Naive thymus-derived CD8-positive, alpha-beta T cell (primary cell): ENCODE measurements around the gene ADCY2. TPM values are rescaled to one million over a fixed set of nuclear protein-coding genes. Genes with fewer than 3 reads are reported as not detected.

ENCODE experiments used
- ATAC-seq, 2 donors: fragments of 150-1000 bp; cut with Tn5 transposase in 1 of 2; sonication (Bioruptor Pico), chemical (Tn5 transposase) in 1 of 2; 1 replicate in 1 of 2; 2 replicates in 1 of 2; pipeline ENCODE4 v1.10.0; 2021; ENCODE audit warnings: mild to moderate bottlenecking in 2 of 2, moderate library complexity in 2 of 2
- POLR2A ChIA-PET: fragments of 350-600 bp; sonication (Branson Sonifier 250); formaldehyde crosslinking; loops from one replicate; lab custom pipeline; 2021; ENCODE audit warnings: antibody characterized with exemption; lab: Charles Lee
- DNase-seq, 10 donors: peaks; one replicate each; pipeline versions ENCODE4 v3.0.0 to v3.0.0-alpha.2; 2020 to 2022
- H3K27ac Mint-ChIP-seq, 10 donors: one replicate each; pipeline ENCODE4 v1.8.0; 2020 to 2022; ENCODE audit warnings: mild to moderate bottlenecking in 10 of 10, mixed read lengths in 10 of 10, moderate library complexity in 4 of 10, inconsistent platforms in 1 of 10
- H3K27me3 Mint-ChIP-seq, 5 donors: one replicate each; pipeline ENCODE4 v1.8.0; 2021 to 2022; ENCODE audit warnings: mixed read lengths in 5 of 5
- H3K36me3 Mint-ChIP-seq, 3 donors: one replicate each; pipeline ENCODE4 v1.8.0; 2020 to 2022; ENCODE audit warnings: mixed read lengths in 3 of 3, mild to moderate bottlenecking in 2 of 3, inconsistent platforms in 1 of 3
- H3K4me1 Mint-ChIP-seq, 4 donors: one replicate each; pipeline ENCODE4 v1.8.0; 2021 to 2022; ENCODE audit warnings: mixed read lengths in 4 of 4
- H3K4me3 Mint-ChIP-seq, 10 donors: one replicate each; pipeline ENCODE4 v1.8.0; 2020 to 2022; ENCODE audit warnings: mild to moderate bottlenecking in 10 of 10, mixed read lengths in 10 of 10, moderate library complexity in 6 of 10, inconsistent platforms in 1 of 10
- H3K9me3 Mint-ChIP-seq, 9 donors: one replicate each; pipeline ENCODE4 v1.8.0; 2020 to 2022; ENCODE audit warnings: mixed read lengths in 9 of 9, mild to moderate bottlenecking in 3 of 9, inconsistent platforms in 1 of 9, moderate library complexity in 1 of 9
- polyA plus RNA-seq, 3 donors: library from polyadenylated mRNA; unstranded; fragments of 300-500 nt; fragmentation: Illumina TruSeq; gene quantifications; one replicate each; pipeline ENCODE4 v1.2.3, GENCODE V29; 2021
- total RNA-seq, 8 experiments: library from RNA in 2 of 8; stranded (reverse) in 2 of 8; gene quantifications; one replicate each; pipeline ENCODE4 v1.2.3 and lab custom pipeline; 2021 to 2026

ADCY2 gene
- total and polyA plus RNA-seq, 5 experiments from 2014 or later = not detected

- H3K9me3 Mint-ChIP-seq = peaks cover 0 to 10% (median 3%) of the 10 kb centered on the region in 9 donors
- H3K27ac Mint-ChIP-seq = peak overlapping the region in 1 of 10 donors; percentile 76
- peaks cover 11 to 18% (median 13%) of the 10 kb centered on the region in 4 donors for H3K4me1 Mint-ChIP-seq
- DNase-seq (peak in 2 of 10 donors; percentile 4 to 5), ATAC-seq (peak in 1 of 2 donors; percentile 72)
- H3K36me3 Mint-ChIP-seq = peaks cover 0 to 8% (median 0%) of the 10 kb centered on the region in 3 donors
- peak overlapping the region in 4 of 10 donors; percentile 12 to 62 (median 33) for H3K4me3 Mint-ChIP-seq
- POLR2A ChIA-PET = no interaction called here
- peaks cover 48 to 75% (median 49%) of the 10 kb centered on the region in 5 donors for H3K27me3 Mint-ChIP-seq
Observed at GRCh38 chr5:7779019-7780005, 383.4 kb downstream of the ADCY2 start.

- Mint-ChIP-seq H3K4me3 (no peak overlapping the region), H3K27me3 (peaks cover 48 to 81% (median 53%) of the 10 kb centered on the region in 5 donors), H3K9me3 (peaks cover 0 to 5% (median 0%) of the 10 kb centered on the region in 9 donors), H3K36me3 (no peaks in the 10 kb centered on the region), H3K27ac (no peak overlapping the region), H3K4me1 (peaks cover 8 to 18% (median 13%) of the 10 kb centered on the region in 4 donors)
- DNase-seq = no peak
- POLR2A ChIA-PET = no interaction called here
- no peak for ATAC-seq
Observed at GRCh38 chr5:7781899-7782298, 386.0 kb downstream of the ADCY2 start.

- Mint-ChIP-seq H3K4me1 (peaks cover under 1 to 3% (median 1%) of the 10 kb centered on the region in 4 donors), H3K27ac (no peak overlapping the region), H3K27me3 (peaks cover 35 to 79% (median 46%) of the 10 kb centered on the region in 5 donors), H3K4me3 (no peak overlapping the region), H3K36me3 (no peaks in the 10 kb centered on the region), H3K9me3 (peaks cover 0 to 3% (median 0%) of the 10 kb centered on the region in 9 donors)
- ATAC-seq (no peak), DNase-seq (no peak)
- POLR2A ChIA-PET = no interaction called here
Observed at GRCh38 chr5:7784683-7785380, 388.9 kb downstream of the ADCY2 start.

- Mint-ChIP-seq H3K27ac (no peak overlapping the region), H3K4me3 (no peak overlapping the region), H3K27me3 (peaks cover 21 to 72% (median 34%) of the 10 kb centered on the region in 5 donors), H3K4me1 (no peaks in the 10 kb centered on the region), H3K9me3 (no peaks in the 10 kb centered on the region), H3K36me3 (no peaks in the 10 kb centered on the region)
- DNase-seq = no peak
- no peak for ATAC-seq
- POLR2A ChIA-PET = no interaction called here
Observed at GRCh38 chr5:7787770-7788169, 391.8 kb downstream of the ADCY2 start.

DNA sequence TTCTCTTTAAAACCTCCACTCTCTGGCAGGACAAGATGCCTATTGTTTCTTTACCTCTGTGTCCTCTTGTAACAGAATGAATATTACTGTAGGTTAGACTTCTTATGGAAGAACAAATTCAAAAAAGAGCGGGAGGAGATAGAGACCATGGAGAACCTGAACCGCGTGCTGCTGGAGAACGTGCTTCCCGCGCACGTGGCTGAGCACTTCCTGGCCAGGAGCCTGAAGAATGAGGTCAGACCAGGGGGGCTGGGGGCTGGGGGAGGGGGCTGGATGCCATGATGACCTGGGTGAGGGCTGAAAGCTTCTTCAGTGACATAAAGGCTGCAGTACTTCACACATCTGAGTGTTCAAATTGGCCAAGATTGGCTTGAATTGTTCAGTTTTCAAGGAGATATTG lies 393.6 kb downstream of the ADCY2 start:
- Mint-ChIP-seq H3K27me3 (peaks cover 15 to 54% (median 32%) of the 10 kb centered on the region in 5 donors), H3K27ac (no peak overlapping the region), H3K4me3 (no peak overlapping the region), H3K9me3 (no peaks in the 10 kb centered on the region), H3K36me3 (no peaks in the 10 kb centered on the region), H3K4me1 (no peaks in the 10 kb centered on the region)
- ATAC-seq = no peak
- POLR2A ChIA-PET = no interaction called here
- DNase-seq = no peak

DNA sequence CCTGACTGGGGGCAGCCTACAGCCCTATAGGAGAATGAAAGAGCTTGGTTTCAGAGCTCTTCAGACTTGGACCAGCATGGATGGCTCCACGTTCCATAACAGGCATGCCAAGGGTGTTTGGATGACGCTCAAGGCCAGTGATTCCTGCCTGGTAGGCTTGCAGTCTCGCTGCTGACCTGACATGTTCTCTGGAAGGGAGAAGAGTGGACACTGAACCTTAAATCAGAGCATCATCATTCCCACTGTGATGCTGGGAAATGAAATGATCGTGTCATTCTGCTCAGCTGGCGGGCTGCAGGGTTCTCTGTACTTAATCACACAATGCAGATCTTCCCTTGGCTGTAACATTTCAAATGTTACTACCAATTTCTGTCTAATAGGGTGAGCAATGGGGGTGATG lies 398.0 kb downstream of the ADCY2 start:
- no peaks in the 10 kb centered on the region for H3K36me3 Mint-ChIP-seq
- no peaks in the 10 kb centered on the region for H3K9me3 Mint-ChIP-seq
- H3K27ac Mint-ChIP-seq = no peak overlapping the region
- no peak overlapping the region for H3K4me3 Mint-ChIP-seq
- no peak for ATAC-seq
- H3K27me3 Mint-ChIP-seq = peaks cover 6 to 46% (median 22%) of the 10 kb centered on the region in 5 donors
- H3K4me1 Mint-ChIP-seq = no peaks in the 10 kb centered on the region
- no peak for DNase-seq
- POLR2A ChIA-PET = no interaction called here

DNA sequence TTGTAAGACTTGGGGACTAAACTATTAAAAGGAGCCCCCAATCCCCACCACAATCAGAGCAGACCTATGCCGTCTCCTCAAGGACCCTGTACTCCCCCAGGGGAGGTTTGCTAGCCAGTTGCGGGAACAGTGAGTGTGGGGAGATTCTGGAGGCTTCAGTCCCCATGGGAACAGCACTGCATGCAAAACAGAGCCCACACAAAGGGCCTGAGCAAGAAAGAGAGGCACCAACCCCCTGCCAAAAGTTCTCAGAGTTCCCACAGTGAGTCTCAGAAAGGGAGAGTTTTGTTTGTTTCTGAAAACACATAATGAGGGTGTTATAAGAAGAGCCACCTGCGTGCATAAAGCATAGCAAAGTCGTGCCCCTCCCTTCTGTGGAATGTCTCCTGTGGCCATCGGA lies 398.4 kb downstream of the ADCY2 start:
- POLR2A ChIA-PET = no interaction called here
- H3K4me3 Mint-ChIP-seq = no peak overlapping the region
- peaks cover 6 to 44% (median 24%) of the 10 kb centered on the region in 5 donors for H3K27me3 Mint-ChIP-seq
- no peaks in the 10 kb centered on the region for H3K9me3 Mint-ChIP-seq
- H3K36me3 Mint-ChIP-seq = no peaks in the 10 kb centered on the region
- DNase-seq = no peak
- no peak for ATAC-seq
- no peak overlapping the region for H3K27ac Mint-ChIP-seq
- no peaks in the 10 kb centered on the region for H3K4me1 Mint-ChIP-seq

GRCh38 chr5:7794823-7795222 lies 398.9 kb downstream of the ADCY2 start:
- no peak for ATAC-seq
- Mint-ChIP-seq H3K36me3 (no peaks in the 10 kb centered on the region), H3K4me1 (no peaks in the 10 kb centered on the region), H3K27me3 (peaks cover 6 to 44% (median 20%) of the 10 kb centered on the region in 5 donors), H3K4me3 (no peak overlapping the region), H3K27ac (no peak overlapping the region), H3K9me3 (no peaks in the 10 kb centered on the region)
- DNase-seq = no peak
- POLR2A ChIA-PET = no interaction called here

DNA sequence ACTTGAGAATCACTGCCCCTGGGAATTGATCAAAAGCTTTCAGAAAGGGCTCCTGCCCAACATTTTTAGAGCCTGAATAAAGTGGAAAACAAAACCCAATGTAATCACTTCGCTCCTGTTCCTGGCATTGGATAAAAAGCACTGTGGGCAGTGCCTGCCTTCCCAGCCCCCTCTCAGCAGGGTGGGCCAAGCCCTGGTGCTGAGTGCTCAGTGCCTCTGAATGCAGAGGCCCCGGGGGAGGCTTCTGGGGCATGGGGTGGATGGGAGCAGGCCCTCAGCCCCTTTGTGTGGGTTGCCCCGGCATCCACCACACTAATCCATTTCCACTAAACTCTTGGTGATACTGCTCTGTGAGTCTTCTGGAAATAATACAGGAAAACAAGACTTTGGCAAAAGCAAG lies 399.4 kb downstream of the ADCY2 start:
- Mint-ChIP-seq H3K4me3 (no peak overlapping the region), H3K4me1 (no peaks in the 10 kb centered on the region), H3K27ac (no peak overlapping the region), H3K27me3 (peaks cover 8 to 40% (median 17%) of the 10 kb centered on the region in 5 donors), H3K9me3 (no peaks in the 10 kb centered on the region), H3K36me3 (no peaks in the 10 kb centered on the region)
- DNase-seq (no peak), ATAC-seq (no peak)
- POLR2A ChIA-PET = no interaction called here

GRCh38 chr5:7801891-7802614 lies 406.1 kb downstream of the ADCY2 start:
- Mint-ChIP-seq H3K4me3 (no peak overlapping the region), H3K36me3 (no peaks in the 10 kb centered on the region), H3K4me1 (no peaks in the 10 kb centered on the region), H3K27ac (no peak overlapping the region), H3K9me3 (no peaks in the 10 kb centered on the region), H3K27me3 (peaks cover 4 to 32% (median 14%) of the 10 kb centered on the region in 5 donors)
- POLR2A ChIA-PET = no interaction called here
- ATAC-seq (no peak), DNase-seq (no peak)

GRCh38 chr5:7802855-7803254 lies 406.9 kb downstream of the ADCY2 start:
- no peak for DNase-seq
- Mint-ChIP-seq H3K4me1 (no peaks in the 10 kb centered on the region), H3K4me3 (no peak overlapping the region), H3K9me3 (no peaks in the 10 kb centered on the region), H3K36me3 (no peaks in the 10 kb centered on the region), H3K27ac (no peak overlapping the region), H3K27me3 (peaks cover 5 to 29% (median 17%) of the 10 kb centered on the region in 5 donors)
- no peak for ATAC-seq
- POLR2A ChIA-PET = no interaction called here

DNA sequence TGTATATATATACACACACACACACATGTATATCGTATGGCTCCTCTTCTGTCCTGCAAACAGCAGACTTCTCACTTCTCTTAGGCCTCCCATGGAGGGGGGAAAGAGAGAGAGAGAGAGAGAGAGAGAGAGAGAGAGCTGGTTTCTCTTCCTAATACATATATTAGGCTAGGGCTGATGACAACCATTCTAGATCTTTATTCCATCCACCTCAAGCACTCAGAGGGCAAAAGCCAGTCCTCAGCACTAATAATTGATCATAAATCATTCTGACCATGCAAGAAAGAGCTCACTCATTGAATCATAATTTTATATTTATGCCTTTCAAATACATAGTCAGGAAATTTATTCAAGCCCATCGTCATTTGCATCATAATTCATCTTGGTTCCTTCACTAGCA lies 408.0 kb downstream of the ADCY2 start:
- POLR2A ChIA-PET = no interaction called here
- H3K4me3 Mint-ChIP-seq = no peak overlapping the region
- no peaks in the 10 kb centered on the region for H3K9me3 Mint-ChIP-seq
- peaks cover 0 to 34% (median 20%) of the 10 kb centered on the region in 5 donors for H3K27me3 Mint-ChIP-seq
- DNase-seq (no peak), ATAC-seq (no peak)
- H3K27ac Mint-ChIP-seq = no peak overlapping the region
- no peaks in the 10 kb centered on the region for H3K4me1 Mint-ChIP-seq
- no peaks in the 10 kb centered on the region for H3K36me3 Mint-ChIP-seq
